IPS-NIHi11 (cell line): ENCODE measurements around the gene ULBP1.
A peak's percentile ranks its signal among the peaks of the same experiment; 100 is the strongest.
"Not testable (repeated sequence)": the region's sequence is repeated elsewhere in the genome, so short reads cannot be mapped to it uniquely, and the experiment has no call there.

Experiments used
- DNase-seq: peaks from one replicate; pipeline ENCODE4 v3.0.0; 2012; ENCODE audit warnings: mixed read lengths, low spot score

ULBP1 gene

DNA sequence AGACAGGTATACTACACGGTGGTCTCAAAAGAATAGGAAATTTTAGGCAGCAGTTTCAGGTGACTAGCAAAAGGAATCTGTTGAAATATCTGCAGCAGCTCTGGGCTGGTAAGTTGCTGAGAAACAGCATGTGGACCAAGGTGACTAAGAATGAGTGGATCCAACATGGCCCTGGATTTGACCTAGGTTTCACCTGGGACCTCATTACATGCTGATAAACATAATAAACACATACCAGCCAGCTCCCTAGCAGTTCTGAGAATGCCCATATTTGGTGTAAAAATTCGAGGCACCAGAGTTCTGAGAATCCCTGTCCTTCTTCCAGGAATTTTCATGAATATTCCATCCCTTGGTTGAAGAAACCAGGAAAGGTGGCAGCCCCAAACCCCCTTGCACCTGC lies 10.4 kb upstream of the ULBP1 start:
- not testable (repeated sequence) for DNase-seq

DNA sequence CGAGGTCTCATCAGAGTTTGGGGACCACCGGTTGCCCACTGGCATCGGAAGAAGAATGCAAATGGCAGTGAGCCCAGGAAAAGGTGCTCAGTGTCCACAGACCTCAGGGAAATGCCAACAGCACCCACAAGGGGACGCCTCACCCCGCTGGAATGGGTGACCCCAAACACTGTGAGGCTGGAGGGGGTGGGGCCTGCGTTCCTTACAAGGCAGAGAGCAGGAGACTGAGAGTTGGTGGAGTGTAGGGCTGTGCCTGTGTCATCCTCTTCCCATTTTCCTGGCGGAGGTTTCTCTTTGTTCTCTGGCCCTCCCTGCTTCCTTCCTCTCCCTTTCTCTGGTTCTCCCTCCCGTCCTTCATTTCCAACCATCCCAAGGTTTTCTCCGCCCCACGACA lies 9.8 kb upstream of the ULBP1 start:
- not testable (repeated sequence) for DNase-seq

DNA sequence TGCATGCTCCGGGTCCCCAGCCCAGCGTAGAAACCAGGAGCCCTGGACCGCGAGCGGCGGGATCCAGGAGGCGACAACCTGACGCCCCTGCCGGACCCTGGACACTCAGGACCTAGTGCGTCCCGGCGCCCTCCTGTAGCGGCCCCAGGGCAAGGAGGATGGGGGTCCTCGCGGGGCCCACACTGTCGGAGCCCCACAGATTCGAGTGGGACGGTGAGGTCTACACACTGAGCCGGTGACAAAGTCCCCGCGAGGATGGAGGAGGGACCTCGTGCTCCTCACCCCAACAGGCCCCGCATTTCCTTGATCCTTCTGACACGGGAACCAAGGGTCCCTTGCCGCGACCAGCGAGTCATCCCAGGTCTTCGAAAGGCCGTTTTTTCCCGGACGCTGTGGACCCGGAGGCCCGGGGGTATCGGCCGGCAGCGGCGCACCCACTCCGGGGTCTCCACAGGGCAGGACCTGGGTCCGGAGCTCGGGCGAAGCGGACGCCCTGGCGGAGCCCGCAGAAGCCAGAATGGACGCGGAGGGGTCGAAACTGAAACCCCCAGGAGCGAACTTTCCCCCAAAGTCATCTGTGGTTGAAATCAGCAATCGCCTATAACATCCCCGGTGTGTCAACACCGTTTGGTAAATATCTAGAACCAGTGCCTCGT lies 9.3 kb upstream of the ULBP1 start:
- not testable (repeated sequence) for DNase-seq

GRCh38 chr6:149954984-149955653 lies 8.6 kb upstream of the ULBP1 start:
- not testable (repeated sequence) for DNase-seq

GRCh38 chr6:149955654-149956317 lies 8.0 kb upstream of the ULBP1 start:
- not testable (repeated sequence) for DNase-seq

DNA sequence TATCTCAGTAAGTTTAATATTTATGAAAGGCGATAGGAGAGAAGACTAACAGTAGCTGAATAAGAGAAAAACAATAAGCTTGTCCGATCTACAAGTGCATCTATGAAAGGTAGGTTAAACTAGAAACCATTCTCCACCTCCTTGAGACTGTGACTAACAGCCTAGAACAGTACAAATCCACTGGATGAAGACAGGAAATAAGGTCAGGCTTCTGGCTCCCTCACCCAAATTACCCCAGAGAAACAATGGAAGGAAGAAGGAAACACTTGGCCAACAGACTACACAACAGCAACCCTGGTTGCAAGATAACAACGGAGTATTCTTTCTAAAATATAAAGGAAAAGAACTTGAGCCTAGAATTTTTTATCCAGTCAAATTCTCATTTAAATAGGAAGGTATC lies 5.6 kb upstream of the ULBP1 start:
- not testable (repeated sequence) for DNase-seq

- DNase-seq: not testable (repeated sequence)
Observed at GRCh38 chr6:149959806-149960205, 3.9 kb upstream of the ULBP1 start.

DNA sequence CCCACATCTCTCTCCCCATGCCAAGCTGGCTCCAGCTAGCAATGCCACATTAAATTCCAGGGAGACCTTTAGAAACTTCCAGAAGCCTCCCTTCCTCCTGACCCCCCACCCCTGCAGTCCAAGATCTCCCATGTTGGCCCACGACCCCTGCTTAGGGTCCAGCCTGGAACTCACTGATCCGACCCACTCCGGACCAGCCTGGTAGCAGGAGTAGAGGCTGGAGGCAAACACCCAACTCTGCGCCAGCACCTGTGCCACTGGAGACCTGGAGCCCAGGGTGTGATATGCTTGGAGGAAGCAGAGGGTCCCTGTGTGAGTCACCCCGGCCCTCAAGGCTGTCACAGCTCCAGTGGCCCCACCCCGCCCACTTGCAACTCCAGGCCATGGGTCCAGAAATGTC lies 3.3 kb upstream of the ULBP1 start:
- no peak for DNase-seq

DNA sequence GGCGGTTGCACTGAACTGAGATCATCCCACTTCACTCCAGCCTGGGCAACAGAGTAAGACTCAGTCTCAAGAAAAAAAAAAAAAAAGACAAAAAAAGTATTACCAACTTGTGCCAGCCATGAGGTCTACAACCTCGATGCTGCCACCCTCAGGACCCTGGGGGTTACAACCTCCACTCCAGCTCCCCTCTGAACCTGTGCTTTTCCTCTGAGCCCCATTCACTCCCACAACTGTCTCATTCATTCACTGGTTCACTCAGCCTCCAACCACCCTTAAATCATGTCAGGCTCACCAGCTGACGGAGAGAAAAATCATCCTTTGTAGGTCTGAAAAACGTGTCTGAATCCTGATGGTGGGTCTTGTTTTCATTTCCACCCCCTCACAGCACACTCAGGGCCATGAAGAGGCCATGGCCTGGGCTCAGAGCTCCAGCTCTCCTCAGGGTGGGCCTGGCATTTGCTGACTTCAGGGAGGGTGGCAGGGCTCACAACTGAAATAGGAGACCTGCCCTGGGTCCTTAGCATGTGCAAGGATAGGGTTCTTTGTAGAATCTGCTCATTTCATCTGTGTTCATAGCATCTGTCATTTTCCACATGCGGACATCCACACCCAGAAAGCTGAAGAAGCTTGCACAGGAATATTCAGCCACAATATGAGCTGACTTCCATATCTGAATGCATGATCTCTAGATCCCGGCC lies 1.9 kb upstream of the ULBP1 start:
- peak; percentile 49 for DNase-seq

DNA sequence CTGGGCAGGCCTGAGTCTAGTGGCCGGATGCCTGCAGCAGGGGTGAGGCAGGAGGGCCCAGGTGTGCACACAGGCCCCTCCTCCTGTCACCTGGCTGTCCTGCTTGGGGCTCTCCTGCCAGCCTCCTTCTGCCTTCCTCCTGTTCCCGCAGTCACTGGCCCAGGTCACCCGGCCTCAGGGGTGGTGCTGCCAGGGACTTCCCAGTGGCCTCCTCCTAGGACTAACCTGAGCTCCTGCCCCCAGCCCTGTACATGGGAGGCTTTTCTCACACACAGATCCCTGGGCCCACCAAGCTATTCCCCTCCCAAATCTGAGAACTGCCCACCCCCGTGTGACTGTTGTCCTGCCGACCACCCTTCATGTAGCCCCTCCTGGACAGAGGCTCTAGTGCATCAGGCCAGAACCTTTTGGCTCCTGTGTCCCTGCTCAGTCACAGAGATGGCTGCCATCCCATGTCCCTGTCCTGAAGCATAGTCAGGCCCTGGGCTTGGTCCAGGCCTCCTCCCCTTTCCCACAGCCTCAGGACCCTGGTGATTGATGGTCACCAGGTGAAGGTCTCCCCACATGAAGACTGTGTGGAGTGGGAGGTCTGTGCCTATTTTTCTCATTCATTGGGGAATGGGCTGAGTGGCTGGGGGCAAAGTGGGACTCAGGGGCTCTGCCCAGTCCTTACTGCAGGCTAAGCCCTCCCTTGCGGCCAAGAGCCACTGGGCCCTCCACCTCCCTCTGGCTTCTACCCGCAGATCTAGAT lies 1.1 kb upstream of the ULBP1 start:
- DNase-seq: no peak

- DNase-seq: peak; percentile 50
Observed at GRCh38 chr6:149963212-149963461, 606 bp upstream of the ULBP1 start.

- peak; percentile 33 for DNase-seq
Observed at GRCh38 chr6:149964308-149965193, 808 bp downstream of the ULBP1 start.

DNA sequence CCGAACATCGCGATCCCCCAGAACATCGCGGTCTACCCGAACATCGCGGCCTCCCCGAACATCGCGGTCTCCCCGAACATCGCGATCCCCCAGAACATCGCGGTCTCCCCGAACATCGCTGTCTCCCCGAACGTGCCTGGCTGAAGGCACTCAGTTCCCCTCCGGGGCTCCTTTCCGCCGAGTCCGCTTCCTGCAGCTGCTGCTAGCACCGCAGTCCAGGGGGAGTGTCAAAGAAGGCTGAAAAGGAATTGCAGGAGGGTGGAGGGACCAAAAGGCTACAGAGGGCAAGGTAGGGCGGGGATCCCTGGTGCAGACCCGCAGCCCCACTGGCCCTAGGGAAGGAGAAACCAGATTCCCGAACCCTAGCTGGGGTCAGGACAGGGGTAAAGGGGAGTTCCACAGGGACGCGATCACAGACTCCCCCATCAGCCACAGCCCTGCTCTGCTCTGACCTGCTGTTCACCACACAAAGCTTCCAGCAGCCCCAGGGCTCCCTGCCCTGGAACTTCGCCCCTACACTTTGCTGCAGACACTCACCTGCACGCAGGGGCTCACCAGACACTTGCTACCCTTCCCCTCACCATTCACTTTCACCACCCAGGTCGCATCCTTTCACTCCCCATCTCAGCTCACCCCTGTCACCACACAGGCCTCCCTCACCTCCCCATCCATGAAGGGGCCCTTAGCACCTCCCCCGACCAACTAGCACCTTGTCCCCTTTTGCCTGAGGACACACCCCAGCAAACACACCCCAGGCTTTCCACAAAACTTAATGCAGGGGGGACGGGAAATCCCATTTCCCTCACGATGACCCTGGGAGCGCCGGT lies 1.7 kb downstream of the ULBP1 start:
- DNase-seq: peak; percentile 67

- DNase-seq: not testable (repeated sequence)
Observed at GRCh38 chr6:149966319-149966718, 2.6 kb downstream of the ULBP1 start.

DNA sequence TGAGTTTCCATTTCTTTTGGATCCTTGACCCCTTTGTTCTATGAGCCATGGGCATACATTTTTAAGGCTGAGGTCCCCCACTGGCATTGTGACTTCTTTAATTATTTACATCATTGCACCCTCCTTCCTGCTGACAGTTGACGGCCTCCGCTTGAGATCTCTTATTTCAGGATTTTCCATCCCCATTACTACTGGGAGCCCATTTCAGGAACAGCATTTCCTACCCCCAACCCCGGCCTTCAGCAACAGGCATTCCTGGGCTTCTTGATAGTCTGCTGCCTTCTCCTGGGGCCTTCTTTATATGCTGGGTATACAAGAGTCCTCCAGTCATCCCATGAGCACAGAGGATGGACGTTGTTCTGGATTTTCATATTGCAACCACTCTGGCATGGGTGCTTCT lies 3.8 kb downstream of the ULBP1 start:
- no peak for DNase-seq

- DNase-seq: not testable (repeated sequence)
Observed at GRCh38 chr6:149967999-149968398, 4.3 kb downstream of the ULBP1 start.

GRCh38 chr6:149968909-149969308 lies 5.2 kb downstream of the ULBP1 start:
- not testable (repeated sequence) for DNase-seq

DNA sequence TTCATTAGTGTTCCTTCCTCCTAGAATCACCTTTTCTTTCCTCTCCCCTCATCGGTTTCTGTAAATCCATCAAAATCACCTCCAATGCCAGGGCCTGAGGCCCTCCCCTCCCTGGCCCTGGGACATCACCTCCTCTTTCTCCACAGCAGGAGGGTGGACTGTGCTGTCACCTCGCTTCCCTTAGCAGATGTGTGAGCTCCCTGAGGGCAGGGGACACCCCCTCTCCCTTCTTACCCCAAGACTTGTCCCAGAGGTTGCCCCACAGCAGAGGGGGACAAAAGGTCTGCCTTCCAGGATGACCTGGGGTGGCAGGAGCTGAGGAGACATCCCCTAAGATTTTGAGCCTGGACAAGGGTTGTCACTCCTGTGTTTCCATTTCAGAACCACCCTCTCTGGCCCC lies 5.9 kb downstream of the ULBP1 start:
- DNase-seq: no peak

GRCh38 chr6:149974394-149974793 lies 10.7 kb downstream of the ULBP1 start:
- not testable (repeated sequence) for DNase-seq

- no peak for DNase-seq
Observed at GRCh38 chr6:149974825-149975224, 11.1 kb downstream of the ULBP1 start.
